Activated CD8-positive, alpha-beta memory T cell treated with anti-CD3 and anti-CD28 coated beads for 4 hours (primary cell): ENCODE measurements around the gene APPL2.

ENCODE experiments used
- DNase-seq, 2 donors: peaks; one replicate each; pipeline ENCODE4 v3.0.0-alpha.2; 2020; ENCODE audit warnings: low read depth in 2 of 2

APPL2 gene

GRCh38 chr12:105222726-105223351 lies 13.1 kb downstream of the APPL2 start:
- no peak for DNase-seq

GRCh38 chr12:105222284-105222655 lies 13.7 kb downstream of the APPL2 start:
- DNase-seq = no peak

GRCh38 chr12:105221583-105222283 lies 14.2 kb downstream of the APPL2 start:
- no peak for DNase-seq

- no peak for DNase-seq
Measured at GRCh38 chr12:105220929-105221290, 15.1 kb downstream of the APPL2 start.

GRCh38 chr12:105220150-105220928 lies 15.6 kb downstream of the APPL2 start:
- no peak for DNase-seq

GRCh38 chr12:105219261-105220028 lies 16.5 kb downstream of the APPL2 start:
- no peak for DNase-seq

- DNase-seq = no peak
Measured at GRCh38 chr12:105218434-105218833, 17.5 kb downstream of the APPL2 start.

GRCh38 chr12:105214670-105215375 lies 21.2 kb downstream of the APPL2 start:
- DNase-seq = no peak

GRCh38 chr12:105214148-105214547 lies 21.8 kb downstream of the APPL2 start:
- no peak for DNase-seq

- no peak for DNase-seq
Measured at GRCh38 chr12:105212438-105212837, 23.5 kb downstream of the APPL2 start.

GRCh38 chr12:105209091-105209490 lies 26.9 kb downstream of the APPL2 start:
- no peak for DNase-seq

- DNase-seq = no peak
Measured at GRCh38 chr12:105206686-105207374, 29.1 kb downstream of the APPL2 start.

- DNase-seq = no peak
Measured at GRCh38 chr12:105205322-105206048, 30.5 kb downstream of the APPL2 start.

- no peak for DNase-seq
Measured at GRCh38 chr12:105204916-105205315, 31.1 kb downstream of the APPL2 start.

GRCh38 chr12:105204127-105204526 lies 31.8 kb downstream of the APPL2 start:
- DNase-seq = no peak

GRCh38 chr12:105202202-105202601 lies 33.8 kb downstream of the APPL2 start:
- DNase-seq = no peak

GRCh38 chr12:105201299-105201698 lies 34.7 kb downstream of the APPL2 start:
- DNase-seq = no peak

GRCh38 chr12:105200385-105200784 lies 35.6 kb downstream of the APPL2 start:
- no peak for DNase-seq

- no peak for DNase-seq
Measured at GRCh38 chr12:105198961-105199360, 37.0 kb downstream of the APPL2 start.

- no peak for DNase-seq
Measured at GRCh38 chr12:105196090-105196489, 39.9 kb downstream of the APPL2 start.
